Stimulated activated CD4-positive, alpha-beta T cell treated with anti-CD3 and anti-CD28 coated beads, Interleukin-4, amount 100 ng/mL, for 24 hours (primary cell): ENCODE measurements around the gene CWC22.
"Not testable (repeated sequence)": the region's sequence is repeated elsewhere in the genome, so short reads cannot be mapped to it uniquely, and the experiment has no call there.

Source experiments
- DNase-seq: peaks from one replicate; pipeline ENCODE4 v3.0.0-alpha.2; 2020

The CWC22 gene

DNA sequence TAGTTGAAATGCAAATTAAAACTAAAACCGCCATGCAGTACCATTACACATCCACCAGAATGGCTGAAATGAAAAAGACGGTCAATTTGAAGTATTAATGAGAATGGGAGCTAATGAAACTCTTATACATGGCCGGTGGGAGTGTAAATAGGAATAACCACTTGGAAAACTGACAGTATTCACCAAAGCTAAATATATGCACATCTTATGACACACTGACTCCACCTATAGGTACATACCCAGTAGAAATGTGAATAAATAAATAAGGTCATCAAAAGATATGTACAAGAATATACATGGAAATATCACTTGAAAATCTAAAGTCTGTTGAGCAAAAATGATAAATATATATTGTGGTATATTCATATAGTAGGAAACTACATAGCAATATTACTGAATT is 57.7 kb downstream of the CWC22 start:
- no peak for DNase-seq

DNA sequence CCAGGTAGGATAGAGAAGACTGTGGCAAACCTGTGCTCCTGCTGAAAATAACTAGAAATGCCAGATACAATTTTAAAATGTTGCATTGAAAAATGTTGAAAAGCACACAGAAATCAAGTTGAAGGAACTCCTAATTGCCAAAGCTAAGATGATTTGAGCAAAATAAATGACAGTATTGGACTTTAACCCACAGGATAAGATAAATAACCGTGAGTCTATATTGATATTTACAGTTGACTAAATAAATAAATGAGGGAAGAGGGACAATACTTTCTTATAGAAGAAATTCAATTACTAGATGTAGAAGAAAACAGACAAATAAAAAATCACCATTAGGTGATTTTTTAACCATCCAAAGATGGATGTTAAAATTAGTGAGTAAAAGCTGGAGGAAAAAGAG is 59.0 kb downstream of the CWC22 start:
- DNase-seq: no peak

DNA sequence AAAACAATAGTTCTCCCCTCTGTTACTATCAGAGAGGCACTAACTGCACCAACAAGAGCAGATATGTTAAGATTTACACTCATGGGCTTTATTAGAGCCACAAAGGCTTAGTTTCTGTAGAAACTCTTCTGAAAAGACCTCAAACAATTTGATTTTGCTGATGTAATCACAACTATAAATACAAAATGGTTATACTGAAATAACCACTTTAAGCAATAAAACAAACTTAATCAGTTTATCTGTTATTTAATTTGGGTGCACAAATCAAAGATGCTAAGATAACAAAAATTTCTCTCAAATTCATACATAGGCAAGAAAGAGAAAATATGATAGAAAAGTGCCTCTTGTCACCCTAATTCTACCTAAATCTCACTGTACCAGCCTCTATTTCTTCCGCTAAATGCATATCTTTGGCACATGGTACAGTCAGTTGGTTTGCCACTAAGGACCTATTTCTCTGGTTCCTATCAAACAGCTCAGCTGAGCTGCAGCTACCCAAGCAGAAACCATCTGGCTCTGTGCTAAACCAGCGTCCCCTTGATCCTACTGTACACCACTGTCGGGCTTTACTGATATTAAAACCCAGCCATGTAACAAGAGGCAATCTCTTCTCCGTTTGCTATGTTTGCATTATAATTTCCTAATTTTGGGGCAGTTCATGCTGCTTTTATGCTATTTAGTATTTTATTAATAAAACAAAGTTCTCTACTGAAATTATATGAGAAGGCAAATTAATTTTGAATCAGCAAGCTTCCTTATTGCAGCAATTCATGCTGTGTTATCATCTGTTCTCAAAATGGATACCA is 60.1 kb downstream of the CWC22 start:
- no peak for DNase-seq

DNA sequence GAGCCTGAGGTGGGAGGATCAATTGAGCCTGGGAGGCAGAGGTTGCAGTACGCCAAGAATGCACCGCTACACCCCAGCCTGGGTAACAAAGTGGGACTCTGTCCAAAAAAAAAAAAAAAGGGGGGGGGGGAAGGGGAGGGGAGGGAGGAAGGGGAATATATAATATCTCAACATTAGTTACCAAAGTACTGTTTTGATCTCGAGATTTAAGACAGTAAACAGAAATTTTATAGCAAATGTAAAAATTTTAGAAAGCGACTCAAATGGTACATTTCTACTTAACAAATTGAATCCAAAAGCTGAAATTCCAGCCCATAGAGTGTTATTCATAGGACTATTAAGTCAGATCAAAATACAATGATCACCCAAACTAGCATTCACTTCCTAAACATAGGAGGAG is 60.8 kb downstream of the CWC22 start:
- DNase-seq: no peak

DNA sequence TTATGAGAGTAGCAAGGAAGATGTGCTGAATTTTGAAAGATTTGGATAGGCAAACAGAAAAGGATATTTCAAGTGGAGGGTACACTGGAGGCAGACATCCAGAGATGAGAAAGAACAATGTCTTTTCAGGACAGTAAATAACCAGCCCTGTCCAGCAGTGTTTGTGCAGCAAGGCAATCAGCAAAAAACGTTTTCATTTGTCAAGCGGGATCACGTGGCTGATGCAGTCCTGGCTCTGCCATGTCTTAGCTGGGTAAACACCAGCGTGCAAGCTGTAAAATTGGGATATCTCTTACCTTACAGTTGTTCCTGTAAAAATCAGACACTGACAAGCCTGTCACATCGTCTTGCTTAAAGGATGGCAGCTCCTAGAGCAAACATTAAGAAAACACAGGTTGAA is 67.8 kb downstream of the CWC22 start:
- DNase-seq: no peak

DNA sequence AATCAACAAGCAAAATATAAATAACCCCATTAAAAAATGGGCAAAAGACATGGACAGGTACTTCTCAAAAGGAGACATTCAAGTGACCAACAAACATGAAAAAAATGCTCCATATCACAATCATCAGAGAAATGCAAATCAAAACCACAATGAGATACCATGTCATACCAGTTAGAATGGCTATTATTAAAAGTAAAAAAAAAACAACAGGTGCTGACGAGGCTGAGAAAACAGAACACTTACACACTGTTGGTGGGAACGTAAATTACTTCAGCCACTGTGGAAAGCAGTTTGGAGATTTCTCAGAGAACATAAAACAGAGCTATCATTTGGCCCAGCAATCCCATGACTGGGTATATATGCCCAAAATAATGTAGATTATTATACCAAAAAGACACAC is 69.1 kb downstream of the CWC22 start:
- DNase-seq: no peak

DNA sequence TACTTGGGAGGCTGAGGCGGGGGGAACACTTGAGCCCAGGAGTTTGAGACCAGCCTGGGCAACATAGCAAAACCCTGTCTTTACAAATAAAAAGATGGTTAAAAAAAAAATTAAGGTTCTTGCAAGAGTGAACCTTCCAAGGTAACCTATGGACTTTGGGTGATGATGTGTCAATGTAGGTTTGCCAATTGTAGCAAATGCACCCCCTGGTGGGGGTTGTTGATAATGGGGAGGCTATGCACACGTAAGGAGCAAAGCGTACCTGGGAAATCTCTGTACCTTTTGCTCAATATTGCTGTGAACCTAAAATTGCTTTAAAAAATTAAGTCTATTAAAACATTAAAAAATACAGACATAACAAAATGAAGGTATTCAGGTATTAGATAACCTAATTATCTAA is 70.4 kb downstream of the CWC22 start:
- DNase-seq: peak; percentile 10

DNA sequence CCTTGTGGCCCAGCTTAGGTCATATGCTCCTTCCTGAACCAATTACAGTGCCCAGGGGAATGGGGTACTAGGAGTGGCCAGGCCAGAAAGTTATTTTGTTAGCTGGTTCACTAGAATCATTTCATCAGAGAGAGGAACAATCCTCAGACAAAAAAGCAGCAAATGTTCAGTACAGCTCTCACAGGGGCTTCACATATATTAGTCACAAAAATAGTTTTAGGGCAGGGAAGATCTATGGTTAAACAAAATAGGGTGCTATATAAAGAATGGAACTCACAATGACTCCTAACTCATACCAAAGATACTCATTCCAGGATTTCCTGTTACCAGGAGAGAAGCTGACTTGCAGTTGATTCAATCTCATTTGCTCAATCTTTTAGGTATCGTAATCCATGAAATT is 71.0 kb downstream of the CWC22 start:
- DNase-seq: no peak

DNA sequence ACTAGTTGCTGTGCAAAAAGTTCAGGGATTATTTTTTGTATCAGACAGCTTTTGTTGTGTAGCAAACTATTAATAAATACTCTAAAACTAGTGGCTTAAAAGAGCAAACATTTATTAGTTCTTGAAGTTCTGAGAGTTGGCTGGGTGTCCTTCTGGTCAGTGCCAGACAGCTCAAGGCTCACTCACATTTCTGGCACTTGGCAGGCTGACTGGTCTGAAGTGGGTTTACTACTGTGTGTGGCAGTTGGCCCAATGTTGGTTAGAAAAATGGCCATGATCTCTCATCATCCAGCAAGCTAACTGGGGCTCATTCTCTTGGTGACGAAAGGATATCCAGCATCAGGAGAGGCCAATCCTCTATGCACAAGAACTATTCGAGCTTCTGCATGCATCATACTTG is 74.3 kb downstream of the CWC22 start:
- DNase-seq: no peak

DNA sequence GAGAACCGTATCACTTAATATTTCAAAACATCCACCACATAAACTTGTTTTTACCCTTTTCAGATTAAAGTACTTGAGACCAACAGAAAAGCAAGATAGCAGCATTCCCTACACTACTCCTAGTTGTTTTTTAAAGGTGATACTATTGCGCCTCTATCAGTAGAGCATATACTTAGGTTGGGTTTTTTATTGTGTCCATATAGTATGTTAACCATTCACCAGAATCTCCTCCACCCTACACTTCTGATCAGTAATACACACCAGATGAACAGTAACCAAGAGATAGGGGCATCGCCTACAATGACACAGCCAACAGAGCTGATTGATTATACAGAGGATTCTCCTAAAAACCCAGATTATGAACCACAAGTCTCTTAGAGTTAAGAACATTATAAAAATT is 75.6 kb downstream of the CWC22 start:
- DNase-seq: no peak

DNA sequence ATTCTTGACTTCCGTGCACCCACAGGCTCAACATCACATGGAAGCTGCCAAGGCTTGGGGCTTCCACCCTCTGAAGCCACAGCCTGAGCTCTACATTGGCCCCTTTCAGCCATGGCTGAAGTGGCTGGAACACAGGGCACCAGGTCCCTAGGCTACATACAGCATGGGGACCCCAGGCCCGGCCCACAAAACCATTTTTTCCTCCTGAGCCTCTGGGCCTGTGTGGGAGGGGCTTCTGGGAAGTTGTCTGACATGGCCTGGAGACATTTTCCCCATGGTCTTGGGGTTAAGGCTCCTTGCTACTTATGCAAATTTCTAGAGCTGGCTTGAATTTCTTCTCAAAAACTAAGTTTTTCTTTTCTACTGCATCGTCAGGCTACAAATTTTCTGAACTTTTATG is 77.1 kb downstream of the CWC22 start:
- DNase-seq: not testable (repeated sequence)

DNA sequence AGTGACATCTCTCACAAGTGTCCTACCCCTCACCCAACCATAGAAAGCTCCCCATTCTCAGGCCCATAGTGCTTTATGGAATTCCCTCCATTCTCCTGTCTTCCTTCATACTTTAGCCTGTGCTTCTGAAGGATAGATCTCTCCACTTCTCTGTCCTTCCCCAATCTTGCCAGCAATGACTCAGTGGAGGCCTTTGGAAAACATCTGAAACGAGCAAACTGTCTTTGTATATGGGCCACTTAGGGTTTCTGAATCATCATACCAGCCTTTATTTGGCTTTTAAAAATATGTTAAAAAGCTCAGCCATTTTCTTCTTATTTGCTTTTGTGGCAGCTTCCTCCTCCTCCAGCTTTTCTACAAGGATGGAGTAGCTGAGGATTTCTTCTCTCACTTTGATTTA is 80.1 kb downstream of the CWC22 start:
- DNase-seq: no peak

DNA sequence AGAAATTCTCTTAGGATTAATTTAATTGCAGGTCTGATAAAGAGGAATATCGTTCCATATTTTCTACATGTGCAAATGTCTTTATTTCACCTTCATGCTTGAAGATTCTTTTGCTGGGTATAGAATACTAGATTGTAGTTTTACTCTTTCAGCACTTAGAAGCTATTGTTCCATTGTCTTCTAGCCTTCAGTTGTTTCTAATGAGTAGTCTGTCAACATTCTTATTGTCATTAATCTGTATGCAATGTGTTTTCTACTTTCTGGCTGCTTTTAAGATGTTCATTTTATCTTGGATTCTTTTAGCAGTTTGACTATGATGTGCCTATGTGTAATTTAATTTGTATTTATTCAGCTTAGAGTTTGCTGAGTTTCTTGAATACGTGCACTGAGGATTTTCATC is 81.4 kb downstream of the CWC22 start:
- no peak for DNase-seq

DNA sequence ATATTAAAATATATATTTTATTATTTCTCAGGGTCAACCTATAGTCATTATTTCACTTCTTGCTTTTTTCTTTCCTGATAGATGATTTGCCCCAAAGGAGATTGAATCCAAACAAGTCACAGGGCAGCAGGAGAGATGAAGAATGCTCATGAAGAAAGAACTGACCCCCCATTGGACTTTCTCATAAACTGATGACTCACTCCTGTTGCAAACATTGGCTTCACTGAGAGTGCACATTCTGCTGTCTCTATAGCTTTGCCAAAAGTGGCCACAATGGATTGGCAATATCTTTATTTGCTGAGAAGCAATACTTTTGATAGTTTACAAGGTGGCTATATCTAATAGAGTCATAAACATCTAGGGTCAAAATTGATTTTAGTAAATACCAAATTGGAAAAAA is 89.8 kb downstream of the CWC22 start:
- no peak for DNase-seq

DNA sequence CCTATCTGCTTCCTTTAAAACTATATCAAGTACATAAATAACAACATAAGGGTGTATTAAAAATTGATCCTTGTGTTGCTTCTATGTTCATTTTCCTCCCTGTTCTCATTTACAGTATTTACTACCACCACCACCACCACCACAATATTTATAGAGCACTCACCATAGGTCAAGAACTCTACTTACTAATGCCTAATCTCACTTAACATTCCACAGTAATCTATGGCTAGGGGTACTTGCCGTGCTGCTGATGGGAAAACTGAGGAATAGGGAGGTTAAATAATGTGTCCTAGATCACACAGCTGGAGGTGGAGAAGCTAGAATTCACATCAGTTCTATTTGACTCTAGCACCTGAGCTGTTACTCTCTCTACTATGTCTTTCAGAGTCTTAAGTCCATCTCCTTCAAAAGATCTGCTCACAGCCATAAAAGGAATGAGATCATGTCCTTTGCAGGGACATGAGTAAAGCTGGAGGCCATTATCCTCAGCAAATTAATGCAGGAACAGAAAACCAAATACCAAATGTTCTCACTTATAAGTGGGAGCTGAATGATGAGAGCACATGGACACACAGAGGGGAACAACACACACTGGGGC is 91.6 kb downstream of the CWC22 start:
- DNase-seq: no peak

DNA sequence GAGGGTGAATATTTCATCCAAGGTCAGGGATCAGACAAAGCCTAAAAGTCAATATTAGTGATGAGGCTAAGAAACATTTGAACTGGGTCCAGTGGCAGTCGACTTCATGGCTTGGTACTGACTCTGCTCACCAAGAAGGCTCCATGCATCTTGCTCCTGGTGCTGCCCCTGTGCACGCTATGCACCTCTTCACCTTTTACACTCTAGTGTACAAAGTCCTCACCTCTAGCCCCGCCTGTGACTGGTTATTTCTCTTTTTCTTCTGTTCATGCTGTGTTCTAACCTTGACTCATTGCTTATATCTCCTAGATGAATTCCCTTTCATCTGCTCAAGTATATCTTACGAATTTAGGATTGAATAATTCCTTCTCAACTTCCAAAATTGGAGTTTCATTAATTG is 93.3 kb downstream of the CWC22 start:
- no peak for DNase-seq

DNA sequence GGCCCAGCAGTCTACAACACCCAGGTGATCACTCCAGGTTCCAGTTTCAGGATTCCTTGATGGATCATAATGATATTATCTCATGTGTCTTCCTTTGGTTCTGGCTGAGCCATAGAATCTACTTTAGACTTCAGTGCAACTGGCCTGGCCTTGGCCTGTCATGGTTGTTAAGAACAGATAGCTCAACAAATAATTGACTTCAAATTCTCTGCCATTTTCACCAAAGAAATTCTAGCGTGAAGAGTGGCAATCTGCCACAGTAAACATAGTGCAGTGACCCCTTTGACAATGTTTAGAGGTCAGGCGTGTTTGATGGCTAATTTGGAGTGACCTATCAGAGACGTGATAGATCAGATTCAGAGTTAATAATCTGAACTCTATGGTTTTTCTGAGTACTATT is 95.5 kb downstream of the CWC22 start:
- DNase-seq: no peak

DNA sequence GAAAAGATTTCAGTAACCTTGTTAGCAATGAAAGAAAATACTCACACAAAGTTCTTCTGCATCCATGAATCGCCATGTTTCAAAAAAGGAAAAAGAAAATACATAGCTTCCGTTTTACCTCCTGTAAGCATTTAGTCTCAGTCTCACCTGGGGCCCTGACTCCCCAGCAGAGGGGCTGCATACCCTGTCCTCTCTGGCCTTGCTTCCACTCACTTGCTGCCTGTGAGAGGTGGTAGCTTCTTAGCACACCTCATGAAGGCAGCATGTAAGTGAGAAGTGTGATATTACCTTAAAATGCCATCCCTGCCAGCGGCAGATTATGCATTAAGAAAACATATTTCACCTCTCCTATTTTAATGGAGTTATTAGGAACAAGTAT is 96.4 kb downstream of the CWC22 start:
- no peak for DNase-seq

DNA sequence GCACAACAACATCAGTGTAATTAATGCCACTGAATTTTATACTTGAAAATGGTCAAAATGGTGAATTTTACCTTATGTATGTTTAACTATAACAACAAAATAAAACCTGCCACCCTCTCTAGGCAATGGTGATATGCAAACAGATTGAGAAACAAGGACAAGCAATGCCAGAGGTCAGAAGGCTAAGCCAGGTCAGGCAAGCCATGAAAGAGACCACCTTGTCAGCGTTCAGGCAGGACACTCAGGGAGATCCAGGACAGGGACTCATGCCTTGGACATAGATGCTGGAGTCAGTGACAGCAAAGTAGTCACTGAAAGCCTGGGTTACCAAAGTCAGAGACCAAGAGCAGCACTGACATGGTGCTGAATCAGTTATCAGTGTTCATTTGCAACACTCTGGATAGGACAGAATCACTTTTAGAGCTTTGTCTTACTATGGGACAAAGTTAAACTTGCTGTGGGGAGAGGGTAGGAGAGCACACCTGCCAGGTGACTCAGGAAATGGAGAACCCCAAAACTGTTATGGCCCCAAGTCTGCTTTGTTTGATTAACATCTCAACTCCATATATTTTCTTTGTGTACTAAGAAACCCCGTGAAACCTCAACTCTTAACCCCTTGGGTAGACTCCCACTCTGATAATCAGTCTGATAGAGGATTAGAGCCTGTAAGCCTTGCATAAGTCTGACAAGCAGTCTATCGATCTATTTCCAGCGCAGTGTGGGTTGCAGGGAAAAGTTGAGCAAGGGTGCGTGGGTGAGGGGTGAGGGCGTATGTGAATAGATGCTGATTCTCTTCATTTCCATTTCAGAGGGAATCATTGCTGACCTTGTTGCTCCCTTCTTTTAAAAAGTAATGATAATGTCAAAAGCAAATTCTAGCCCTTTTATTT is 97.0 kb downstream of the CWC22 start:
- DNase-seq: no peak

DNA sequence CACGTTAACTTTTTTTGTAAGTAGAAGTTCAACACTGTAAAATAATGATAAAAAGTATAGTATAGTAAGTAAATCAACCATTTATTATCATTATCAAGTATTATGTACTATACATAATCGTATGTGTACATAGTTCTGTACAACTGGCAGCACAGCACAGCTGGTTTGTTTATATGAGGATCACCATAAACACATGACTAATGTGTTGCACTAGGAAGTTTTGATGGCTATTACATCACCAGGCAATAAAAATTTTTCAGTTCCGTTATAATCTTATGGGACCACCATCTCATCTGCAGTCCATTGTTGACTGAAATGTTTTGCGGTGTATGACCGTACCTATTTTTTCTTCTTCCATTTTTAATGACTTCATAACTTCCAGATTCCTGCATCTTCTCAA is 106.4 kb downstream of the CWC22 start:
- no peak for DNase-seq

DNA sequence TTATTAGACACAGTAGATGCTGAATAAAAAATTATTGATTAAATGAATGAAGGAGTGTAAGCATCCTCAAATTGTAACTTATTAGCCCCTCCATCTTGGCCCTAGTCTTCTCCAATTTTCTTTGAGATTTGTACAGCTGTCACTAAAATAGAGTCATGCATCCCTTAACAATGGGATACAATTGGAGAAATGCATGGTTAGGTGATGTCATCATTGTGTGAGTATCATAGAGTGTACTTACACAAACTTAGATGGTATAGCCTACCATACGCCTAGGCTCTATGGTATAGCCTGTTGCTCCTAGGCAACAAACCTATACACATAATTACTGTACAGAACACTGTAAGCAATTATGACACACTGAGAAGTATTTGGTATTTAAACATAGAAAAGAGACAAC is 107.4 kb downstream of the CWC22 start:
- no peak for DNase-seq

DNA sequence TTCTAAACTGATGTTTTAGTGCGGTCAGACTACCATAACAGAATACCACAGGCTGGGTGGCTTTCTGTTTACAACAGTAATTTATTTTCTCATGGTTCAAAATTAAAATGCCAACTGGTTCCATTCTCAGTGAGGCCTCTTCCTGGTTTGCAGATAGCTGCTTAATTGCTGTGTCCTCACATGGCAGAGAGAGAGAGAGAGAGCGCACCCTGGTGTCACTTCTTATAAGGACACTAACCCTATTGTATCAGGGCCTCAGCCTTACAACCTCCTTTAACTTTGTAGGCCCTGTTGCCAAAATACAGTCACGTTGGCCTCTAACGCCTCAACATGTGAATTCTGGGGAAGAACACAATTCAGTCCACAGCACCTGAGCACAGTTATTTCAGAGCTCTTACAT is 108.2 kb downstream of the CWC22 start:
- no peak for DNase-seq
